GM04504 (cell line): ENCODE measurements around the gene SP140.
"Not testable (repeated sequence)": the region's sequence is repeated elsewhere in the genome, so short reads cannot be mapped to it uniquely, and the experiment has no call there.

ENCODE experiments used
- DNase-seq: peaks from one replicate; pipeline ENCODE4 v3.0.0-alpha.2; 2012; ENCODE audit warnings: low read depth

Gene SP140

DNA sequence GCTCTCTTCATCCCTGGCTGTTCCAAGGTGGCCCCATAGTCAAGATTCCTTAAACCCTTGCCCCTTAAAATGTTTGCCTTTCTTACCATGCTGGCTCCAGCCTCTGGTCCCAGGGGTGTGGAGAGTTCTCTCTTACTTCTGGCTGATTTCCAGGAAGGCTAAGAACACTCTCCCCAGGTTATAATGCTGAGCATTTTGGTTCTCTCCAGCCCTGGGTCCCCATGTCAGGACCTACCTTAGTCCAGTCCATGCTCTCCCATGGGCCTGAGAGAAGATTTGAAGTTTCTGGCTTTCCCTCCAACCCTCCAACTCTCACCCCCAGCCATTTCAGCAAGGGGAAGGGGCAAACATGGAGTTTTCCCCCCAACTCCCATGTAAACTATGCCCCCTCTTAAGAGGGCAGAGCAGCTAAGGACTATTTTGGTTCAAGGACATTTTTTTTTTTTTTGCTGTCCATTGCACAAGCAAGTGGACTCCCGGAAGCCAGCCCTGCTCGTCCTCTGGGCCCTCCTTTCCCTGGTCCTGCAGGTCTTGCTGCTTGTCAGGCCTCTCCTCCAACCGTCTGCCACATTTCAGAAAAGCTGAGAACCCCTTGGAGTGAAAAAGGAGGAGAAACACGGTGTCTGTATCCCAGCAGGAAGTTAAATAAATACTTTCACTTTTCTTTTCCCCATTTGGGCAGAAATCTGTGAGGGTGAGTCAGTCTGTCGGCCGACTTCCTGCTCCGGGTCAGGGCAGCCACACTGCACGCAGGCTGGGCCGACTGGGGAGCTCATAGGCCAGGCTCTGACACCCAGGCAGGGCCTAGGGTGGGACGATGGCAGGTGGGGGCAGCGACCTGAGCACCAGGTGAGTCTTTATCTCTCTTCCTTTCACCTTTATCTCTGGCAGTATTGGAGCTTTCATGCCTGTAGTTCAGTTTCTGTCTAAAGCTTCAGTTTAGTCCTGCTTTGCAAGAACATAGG, 101.2 kb downstream of the SP140 start, which contains the start of gene SP140L:
Gene SP140L, plus strand, starts transcription at position 741 of the 965 bp plus-strand sequence. Its CDS starts 77 bp downstream, at position 818.
- peak; percentile 66 for DNase-seq

- DNase-seq: no peak
Measured at GRCh38 chr2:230327418-230328154, 102.0 kb downstream of the SP140 start.

DNA sequence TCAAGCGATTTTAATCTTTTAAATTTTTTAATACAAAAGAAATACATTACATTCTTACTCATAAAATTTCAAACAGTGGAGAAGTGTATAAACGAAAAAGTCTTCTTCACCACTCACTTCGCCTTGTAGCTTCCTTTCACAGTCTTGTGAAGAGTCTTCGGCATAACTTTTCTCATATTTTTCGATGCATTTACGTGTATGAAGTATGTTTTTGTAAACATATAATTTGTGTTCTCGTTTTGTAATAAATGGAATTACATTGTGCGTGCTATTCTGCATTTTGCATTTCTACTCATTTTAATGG, 102.6 kb downstream of the SP140 start:
- DNase-seq: no peak

- no peak for DNase-seq
Measured at GRCh38 chr2:230329946-230330605, 104.5 kb downstream of the SP140 start.

- no peak for DNase-seq
Measured at GRCh38 chr2:230330725-230331124, 105.2 kb downstream of the SP140 start.

- no peak for DNase-seq
Measured at GRCh38 chr2:230335461-230335863, 109.9 kb downstream of the SP140 start.

DNA sequence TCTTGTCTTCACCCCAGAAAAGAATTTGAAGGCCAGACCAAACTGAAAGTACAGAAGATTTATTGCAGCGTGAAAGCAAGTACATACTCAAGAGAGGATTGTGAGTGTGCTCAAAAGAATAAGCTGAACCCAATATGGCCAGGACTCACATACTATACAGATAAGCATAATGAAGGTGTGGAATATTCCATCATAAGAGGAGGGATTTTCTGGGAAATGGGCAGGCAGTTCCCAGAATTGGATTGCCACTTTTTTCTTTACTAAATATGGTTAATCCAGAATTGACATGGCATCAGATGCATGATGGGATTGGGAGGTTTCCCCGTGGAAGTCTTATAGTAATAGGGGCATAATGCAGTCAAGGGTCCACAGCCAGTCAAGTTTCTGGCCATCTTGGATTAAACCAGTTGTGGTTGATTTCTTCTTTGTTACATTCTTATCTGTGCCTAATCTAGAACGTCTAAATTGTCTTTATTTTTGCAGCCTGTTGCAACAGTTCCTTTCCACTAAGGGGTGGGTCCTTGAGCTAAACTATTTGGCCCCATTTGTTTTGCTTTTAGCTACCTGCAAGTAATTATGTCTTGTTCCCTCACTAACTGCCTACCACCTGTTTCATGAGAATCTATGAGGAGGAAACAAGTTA, 110.4 kb downstream of the SP140 start:
- no peak for DNase-seq

DNA sequence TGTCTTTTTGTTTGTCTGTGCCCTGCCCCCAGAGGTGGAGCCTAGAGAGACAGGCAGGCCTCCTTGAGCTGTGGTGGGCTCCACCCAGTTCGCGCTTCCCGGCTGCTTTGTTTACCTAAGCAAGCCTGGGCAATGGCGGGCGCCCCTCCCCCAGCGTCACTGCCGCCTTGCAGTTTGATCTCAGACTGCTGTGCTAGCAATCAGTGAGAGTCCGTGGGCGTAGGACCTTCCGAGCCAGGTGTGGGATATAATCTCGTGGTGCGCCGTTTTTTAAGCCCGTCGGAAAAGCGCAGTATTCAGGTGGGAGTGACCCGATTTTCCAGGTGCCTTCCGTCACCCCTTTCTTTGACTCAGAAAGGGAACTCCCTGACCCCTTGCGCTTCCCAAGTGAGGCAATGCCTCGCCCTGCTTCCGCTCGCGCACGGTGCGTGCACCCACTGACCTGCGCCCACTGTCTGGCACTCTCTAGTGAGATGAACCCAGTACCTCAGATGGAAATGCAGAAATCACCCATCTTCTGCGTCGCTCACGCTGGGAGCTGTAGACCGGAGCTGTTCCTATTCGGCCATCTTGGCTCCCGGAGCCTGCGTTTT, 116.5 kb downstream of the SP140 start:
- not testable (repeated sequence) for DNase-seq

DNA sequence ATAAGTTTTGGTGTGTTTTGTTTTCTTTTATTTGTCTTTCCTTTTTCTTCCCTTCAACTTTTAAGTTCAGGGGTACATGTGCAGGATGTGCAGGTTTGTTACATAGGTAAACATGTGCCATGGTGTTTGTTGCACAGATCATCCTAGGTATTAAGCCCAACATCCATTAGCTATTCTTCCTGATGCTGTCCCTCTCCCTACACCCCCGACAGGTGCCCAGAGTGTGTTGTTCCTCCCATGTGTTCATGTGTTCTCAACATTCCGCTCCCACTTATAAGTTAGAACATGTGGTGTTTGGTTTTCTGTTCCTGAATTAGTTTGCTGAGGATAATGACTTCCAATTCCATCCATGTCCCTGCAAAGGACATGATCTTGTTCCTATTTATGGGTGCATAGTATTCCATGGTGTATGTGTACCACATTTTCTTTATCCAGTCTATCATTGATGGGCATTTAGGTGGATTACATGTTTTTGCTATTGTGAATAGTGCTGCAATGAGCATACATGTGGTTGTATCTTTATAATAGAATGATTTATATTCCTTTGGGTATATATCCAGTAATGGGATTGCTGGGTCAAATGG, 117.6 kb downstream of the SP140 start:
- DNase-seq: not testable (repeated sequence)

GRCh38 chr2:230343747-230344146, 118.2 kb downstream of the SP140 start:
- no peak for DNase-seq

DNA sequence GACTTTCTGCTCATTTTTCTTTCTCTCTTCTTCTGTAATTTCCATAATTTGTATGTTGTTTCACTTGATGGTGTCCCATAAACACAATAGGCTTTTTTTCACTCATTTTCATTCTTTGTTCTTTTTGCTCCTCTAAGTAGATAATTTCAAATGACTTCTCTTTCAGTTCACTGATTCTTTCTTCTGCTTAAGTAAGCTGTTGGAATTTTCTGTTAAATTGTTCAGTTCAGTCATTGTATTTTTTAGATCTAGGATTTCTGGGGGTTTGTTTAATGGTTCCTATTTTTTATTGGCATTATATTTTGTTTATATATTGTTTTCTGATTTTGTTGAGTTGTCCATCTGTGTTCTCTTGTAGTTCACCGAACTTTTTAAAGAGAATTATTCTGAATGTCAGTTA, 120.9 kb downstream of the SP140 start:
- no peak for DNase-seq

GRCh38 chr2:230346921-230347533, 121.5 kb downstream of the SP140 start:
- no peak for DNase-seq

- no peak for DNase-seq
Measured at GRCh38 chr2:230347659-230348305, 122.2 kb downstream of the SP140 start.

DNA sequence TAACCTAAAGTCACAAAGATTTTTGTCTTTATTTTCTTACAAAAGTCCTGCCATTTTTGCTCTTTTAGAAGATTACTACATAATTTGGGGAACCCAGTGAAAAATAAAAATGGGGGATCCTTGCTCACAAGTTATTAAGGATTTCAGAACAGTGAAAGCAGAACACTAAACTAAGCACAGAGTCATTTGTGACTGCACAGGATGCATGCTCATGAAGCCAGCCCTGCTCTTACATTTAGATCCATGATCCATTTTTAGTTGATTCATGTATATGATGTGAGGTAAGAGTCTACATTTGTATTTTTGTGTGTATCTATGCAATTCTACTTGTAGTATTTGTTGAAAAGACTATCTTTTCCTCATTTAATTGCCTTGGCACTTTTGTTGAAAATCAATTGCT, 123.3 kb downstream of the SP140 start:
- no peak for DNase-seq

- no peak for DNase-seq
Measured at GRCh38 chr2:230356084-230356483, 130.5 kb downstream of the SP140 start.

DNA sequence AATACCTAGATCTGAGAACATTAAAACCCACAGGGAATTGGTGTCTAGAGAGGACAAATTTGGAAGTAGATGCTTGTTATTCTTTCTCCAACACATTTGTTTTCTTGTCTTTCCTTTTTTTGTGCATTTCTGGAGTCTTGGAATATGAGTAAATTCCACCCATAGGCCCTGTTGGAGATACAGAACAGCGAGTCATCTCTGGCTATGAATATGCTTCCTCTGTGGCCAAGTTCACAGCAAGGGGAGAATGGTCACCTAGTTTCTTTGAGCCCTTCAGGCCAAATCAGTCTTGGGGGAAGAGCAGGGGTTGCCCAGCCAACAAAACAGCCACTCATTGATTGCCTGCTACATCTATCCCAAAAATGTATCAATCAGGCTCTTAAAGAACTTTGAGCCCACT, 132.8 kb downstream of the SP140 start:
- DNase-seq: no peak

GRCh38 chr2:230360028-230360427, 134.5 kb downstream of the SP140 start:
- DNase-seq: no peak

DNA sequence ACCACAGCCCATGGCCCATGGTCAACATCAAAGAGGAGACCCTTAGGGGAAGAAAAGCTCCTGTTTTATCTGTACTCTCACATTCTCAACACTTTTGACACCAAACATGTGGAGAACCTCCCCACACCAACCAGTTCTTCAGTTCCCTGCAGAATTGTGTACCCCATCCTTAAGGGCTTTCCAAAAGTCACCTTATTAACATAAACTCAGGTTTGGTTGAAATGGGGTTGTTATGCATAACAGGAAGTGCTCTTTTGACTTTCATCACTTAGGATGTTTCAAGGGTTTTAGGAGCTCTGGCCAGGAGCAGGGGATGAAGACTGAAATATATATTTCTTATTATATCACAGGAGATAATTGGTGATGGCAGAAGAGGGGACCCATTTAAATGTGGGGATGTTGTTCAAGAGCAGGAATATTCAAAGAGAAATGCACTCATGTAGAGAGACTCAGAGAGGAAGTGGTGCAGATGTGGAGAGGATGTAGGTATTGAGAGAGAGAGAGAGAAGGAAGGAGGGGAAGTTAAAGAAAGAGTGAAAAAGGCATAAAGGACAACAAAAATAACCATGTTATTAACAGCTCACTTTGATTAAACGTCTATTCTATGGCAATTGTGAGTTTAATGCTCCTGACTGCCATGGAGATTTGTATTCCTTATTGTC, 136.6 kb downstream of the SP140 start:
- DNase-seq: no peak
